ENCODE data around the gene IGSF3. TPM values are rescaled to one million over a fixed set of nuclear protein-coding genes. Genes with fewer than 3 reads are reported as not detected.

Gene IGSF3
- total RNA-seq, 1 donor from 2014 or later: 37.1 TPM

GRCh38 chr1:116587501-116588227, 79.9 kb downstream of the IGSF3 start:
- DNase-seq (ENCODE audit: low read depth): no peak
- Histone ChIP-seq H3K4me3 (ENCODE audit: low read depth, low read length) (no peak overlapping the region), H3K27me3 (ENCODE audit: control insufficient read depth, insufficient read depth, low read length) (no peaks in the 10 kb centered on the region), H3K36me3 (ENCODE audit: control insufficient read depth, insufficient read depth, low read length) (peaks cover 21% of the 10 kb centered on the region)
- TF ChIP-seq CTCF (IDR thresholded peaks at IDR 0.05; ENCODE audit: insufficient read depth, low read length, severe bottlenecking): no peak
- FAIRE-seq: no peak

- Histone ChIP-seq H3K36me3 (ENCODE audit: control insufficient read depth, insufficient read depth, low read length) (peaks cover 21% of the 10 kb centered on the region), H3K4me3 (ENCODE audit: low read depth, low read length) (no peak overlapping the region), H3K27me3 (ENCODE audit: control insufficient read depth, insufficient read depth, low read length) (no peaks in the 10 kb centered on the region)
- DNase-seq (ENCODE audit: low read depth) (no peak), FAIRE-seq (no peak)
- no peak for TF ChIP-seq CTCF (IDR thresholded peaks at IDR 0.05; ENCODE audit: insufficient read depth, low read length, severe bottlenecking)
Measured at GRCh38 chr1:116586741-116587143, 80.8 kb downstream of the IGSF3 start.

- TF ChIP-seq CTCF (IDR thresholded peaks at IDR 0.05; ENCODE audit: insufficient read depth, low read length, severe bottlenecking): no peak
- Histone ChIP-seq H3K27me3 (ENCODE audit: control insufficient read depth, insufficient read depth, low read length) (no peaks in the 10 kb centered on the region), H3K36me3 (ENCODE audit: control insufficient read depth, insufficient read depth, low read length) (peaks cover 21% of the 10 kb centered on the region), H3K4me3 (ENCODE audit: low read depth, low read length) (no peak overlapping the region)
- FAIRE-seq: no peak
- no peak for DNase-seq (ENCODE audit: low read depth)
Measured at GRCh38 chr1:116585886-116586285, 81.6 kb downstream of the IGSF3 start.

- Histone ChIP-seq H3K4me3 (ENCODE audit: low read depth, low read length) (no peak overlapping the region), H3K27me3 (ENCODE audit: control insufficient read depth, insufficient read depth, low read length) (no peaks in the 10 kb centered on the region), H3K36me3 (ENCODE audit: control insufficient read depth, insufficient read depth, low read length) (peaks cover 17% of the 10 kb centered on the region)
- no peak for FAIRE-seq
- no peak for DNase-seq (ENCODE audit: low read depth)
- no peak for TF ChIP-seq CTCF (IDR thresholded peaks at IDR 0.05; ENCODE audit: insufficient read depth, low read length, severe bottlenecking)
Measured at GRCh38 chr1:116581323-116581885, 86.1 kb downstream of the IGSF3 start.

GRCh38 chr1:116580446-116581322, 86.8 kb downstream of the IGSF3 start:
- H3K36me3 ChIP-seq (ENCODE audit: control insufficient read depth, insufficient read depth, low read length): peaks cover 15% of the 10 kb centered on the region
- no peak for FAIRE-seq
- no peak for DNase-seq (ENCODE audit: low read depth)

More at GRCh38 chr1:116580446-116581322, 86.8 kb downstream of the IGSF3 start:
- H3K27me3 ChIP-seq (ENCODE audit: control insufficient read depth, insufficient read depth, low read length): no peaks in the 10 kb centered on the region
- no peak for TF ChIP-seq CTCF (IDR thresholded peaks at IDR 0.05; ENCODE audit: insufficient read depth, low read length, severe bottlenecking)
- no peak overlapping the region for H3K4me3 ChIP-seq (ENCODE audit: low read depth, low read length)

Data from bronchial epithelial cell (primary cell).